Lower leg skin (tissue), 3 donors: Measurements from ENCODE around the gene IFT57.

Experiments
- POLR2A ChIP-seq, 2 donors: fragments of 450-650 bp; IDR thresholded peaks; one replicate each; pipeline ENCODE4 v1.6.1; 2016 to 2017; ENCODE audit warnings: antibody characterized with exemption in 2 of 2, mild to moderate bottlenecking in 1 of 2, moderate library complexity in 1 of 2
- TF ChIP-seq, protein P1 (sequence below), 3 donors: fragments of 450-650 bp; IDR thresholded peaks; one replicate each; pipeline ENCODE4 v1.5.1; 2016; ENCODE audit warnings: antibody characterized with exemption in 3 of 3, mild to moderate bottlenecking in 3 of 3, moderate library complexity in 2 of 3

DNA sequence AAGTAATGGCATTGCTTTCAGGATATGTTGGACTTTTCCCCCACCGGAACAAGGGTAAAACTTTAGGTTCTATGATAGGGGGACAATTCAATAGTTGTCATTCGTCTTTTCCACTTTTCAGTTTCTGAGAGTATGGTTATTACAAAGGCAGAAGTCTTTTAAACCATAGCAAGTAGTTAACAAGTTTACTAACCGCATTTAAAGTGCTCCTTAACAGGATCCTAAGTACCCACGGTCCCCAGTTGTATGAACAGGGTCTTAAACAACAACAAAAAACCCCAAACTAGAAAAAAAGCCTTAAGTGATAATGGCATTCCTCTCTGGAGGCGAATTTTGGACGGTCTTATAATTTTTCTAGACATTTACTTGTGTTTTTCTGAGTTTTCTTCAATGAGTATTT lies 831 bp downstream of the IFT57 start:
- TF ChIP-seq POLR2A (IDR thresholded peaks at IDR 0.05): no peak
- TF ChIP-seq, protein P1, sequence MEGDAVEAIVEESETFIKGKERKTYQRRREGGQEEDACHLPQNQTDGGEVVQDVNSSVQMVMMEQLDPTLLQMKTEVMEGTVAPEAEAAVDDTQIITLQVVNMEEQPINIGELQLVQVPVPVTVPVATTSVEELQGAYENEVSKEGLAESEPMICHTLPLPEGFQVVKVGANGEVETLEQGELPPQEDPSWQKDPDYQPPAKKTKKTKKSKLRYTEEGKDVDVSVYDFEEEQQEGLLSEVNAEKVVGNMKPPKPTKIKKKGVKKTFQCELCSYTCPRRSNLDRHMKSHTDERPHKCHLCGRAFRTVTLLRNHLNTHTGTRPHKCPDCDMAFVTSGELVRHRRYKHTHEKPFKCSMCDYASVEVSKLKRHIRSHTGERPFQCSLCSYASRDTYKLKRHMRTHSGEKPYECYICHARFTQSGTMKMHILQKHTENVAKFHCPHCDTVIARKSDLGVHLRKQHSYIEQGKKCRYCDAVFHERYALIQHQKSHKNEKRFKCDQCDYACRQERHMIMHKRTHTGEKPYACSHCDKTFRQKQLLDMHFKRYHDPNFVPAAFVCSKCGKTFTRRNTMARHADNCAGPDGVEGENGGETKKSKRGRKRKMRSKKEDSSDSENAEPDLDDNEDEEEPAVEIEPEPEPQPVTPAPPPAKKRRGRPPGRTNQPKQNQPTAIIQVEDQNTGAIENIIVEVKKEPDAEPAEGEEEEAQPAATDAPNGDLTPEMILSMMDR (IDR thresholded peaks at IDR 0.05): no peak
